Adipose tissue (tissue), 3 donors: Measurements from ENCODE around the gene CALM1. TPM values are rescaled to one million over a fixed set of nuclear protein-coding genes. Genes with fewer than 3 reads are reported as not detected.

ENCODE experiments used
- H3K27ac ChIP-seq: one replicate; pipeline ENCODE4 v1.5.1; 2013; ENCODE audit warnings: low read depth, low read length
- whole genome bisulfite sequencing, 3 donors: extraction: QIAGEN DNeasy Blood & Tissue Kit; methylation state at CpG; one replicate each; pipeline ENCODE4 v1.1.7; 2013; 5-methylcytosine and 5-hydroxymethylcytosine counted together
- polyA plus RNA-seq, 3 donors: library from polyadenylated mRNA; stranded (reverse); fragments of 200-250 nt; gene quantifications; one replicate each; pipeline ENCODE4 v1.2.3, GENCODE V29; 2013
- donor health status: healthy with polysubstance abuse.
- donor health status: Bipolar disorder and iron deficiency.
- donor health status: healthy.

Gene CALM1
- polyA plus RNA-seq, 3 donors = 170 to 442 (median 252) TPM

GRCh38 chr14:90426663-90427062 lies 29.8 kb downstream of the CALM1 start:
- H3K27ac ChIP-seq = no peak overlapping the region
- 39 to 58% (median 42%) methylated on average over 10 of the region's 10 CpGs for WGBS, 3 donors

DNA sequence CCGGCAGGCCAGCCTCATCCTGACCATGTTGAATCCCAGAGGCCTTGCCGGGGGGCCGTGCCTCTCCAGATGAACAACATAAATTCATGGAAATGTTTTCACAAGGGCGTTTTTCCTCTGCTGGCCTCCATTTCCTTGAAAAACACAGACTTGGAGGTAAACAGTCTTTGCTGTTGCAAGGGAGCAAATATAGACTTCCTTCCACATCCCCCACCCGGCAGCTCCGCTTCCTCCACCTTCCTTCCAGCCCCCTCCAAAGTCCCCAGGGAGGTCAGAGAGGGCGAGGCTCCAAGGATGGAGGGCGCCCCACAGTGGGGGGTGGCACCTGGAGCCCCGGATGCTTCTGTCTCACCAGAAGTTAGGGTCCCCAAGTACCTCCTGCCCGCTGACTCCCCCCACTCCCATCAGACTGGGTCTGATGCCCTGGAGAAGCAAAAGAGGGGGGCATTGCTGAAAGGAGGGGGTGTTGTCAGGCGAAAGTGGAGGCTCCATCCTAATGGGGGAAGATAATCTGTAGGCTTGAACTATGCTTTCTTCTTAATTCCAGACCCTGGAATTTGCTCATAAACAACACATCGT lies 31.1 kb downstream of the CALM1 start:
- 55 to 73% (median 59%) methylated on average over 12 of the region's 12 CpGs for WGBS, 3 donors
- H3K27ac ChIP-seq = no peak overlapping the region

- H3K27ac ChIP-seq = no peak overlapping the region
- 81 to 95% (median 94%) methylated on average over 2 of the region's 2 CpGs for WGBS, 3 donors
These were observed 31.8 kb downstream of the CALM1 start for GRCh38 chr14:90428676-90429075.

DNA sequence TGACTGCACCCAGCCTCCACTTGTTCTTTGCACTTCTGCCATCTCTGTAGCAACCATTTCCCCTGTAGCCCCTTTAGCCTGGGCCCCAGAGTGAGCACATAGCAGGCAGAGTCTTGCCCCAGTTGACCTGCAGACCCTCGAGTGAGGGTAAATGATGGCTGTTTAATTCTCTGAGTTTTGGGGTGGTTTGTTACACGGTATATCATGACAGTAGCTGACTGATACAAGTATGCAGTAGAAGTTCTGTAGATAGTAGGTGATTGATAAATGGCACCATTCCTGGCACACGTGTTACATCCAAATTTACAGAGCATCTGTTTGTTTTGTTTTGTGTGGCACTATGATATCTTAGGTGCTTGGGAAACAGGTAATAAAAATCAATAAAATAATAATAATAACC lies 32.4 kb downstream of the CALM1 start:
- WGBS, 3 donors = 81 to 90% (median 88%) methylated on average over 3 of the region's 3 CpGs
- no peak overlapping the region for H3K27ac ChIP-seq

- 47 to 78% (median 67%) methylated on average over 4 of the region's 4 CpGs for WGBS, 3 donors
These were observed 32.9 kb downstream of the CALM1 start for GRCh38 chr14:90429754-90430153.

GRCh38 chr14:90434370-90435020 lies 37.7 kb downstream of the CALM1 start:
- no peak overlapping the region for H3K27ac ChIP-seq
- WGBS, 3 donors = 87 to 92% (median 88%) methylated on average over 9 of the region's 9 CpGs

More at GRCh38 chr14:90429754-90430153, 32.9 kb downstream of the CALM1 start:
- no peak overlapping the region for H3K27ac ChIP-seq

- 88 to 98% (median 93%) methylated on average over 6 of the region's 6 CpGs for WGBS, 3 donors
- no peak overlapping the region for H3K27ac ChIP-seq
These were observed 42.0 kb downstream of the CALM1 start for GRCh38 chr14:90438841-90439240.

- no peak overlapping the region for H3K27ac ChIP-seq
- WGBS, 3 donors = 68 to 70% (median 70%) methylated on average over 5 of the region's 5 CpGs
These were observed 43.2 kb downstream of the CALM1 start for GRCh38 chr14:90440021-90440451.

DNA sequence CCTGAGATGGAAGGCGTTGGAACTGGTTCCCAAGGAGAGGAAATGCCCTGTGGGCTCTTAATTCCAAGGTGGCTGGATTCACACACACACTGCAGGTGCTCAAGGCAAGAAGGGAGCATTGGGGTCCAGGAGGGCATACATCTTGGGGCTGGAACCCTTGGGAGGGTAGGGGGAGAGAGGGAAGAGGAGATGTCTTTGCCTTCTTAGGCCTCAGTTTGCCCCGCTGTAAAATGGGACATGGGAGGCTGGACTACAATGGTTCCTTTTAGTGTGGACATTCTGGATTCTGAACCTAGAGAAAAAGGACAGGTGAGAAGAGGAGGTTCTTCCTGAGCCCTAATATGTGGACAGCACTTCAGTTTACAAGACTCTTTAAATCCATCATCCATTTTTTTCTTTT lies 43.8 kb downstream of the CALM1 start:
- no peak overlapping the region for H3K27ac ChIP-seq
- WGBS, 3 donors = 69 to 88% (median 81%) methylated on average over 2 of the region's 2 CpGs

- 58 to 77% (median 63%) methylated on average over 2 of the region's 2 CpGs for WGBS, 3 donors
- no peak overlapping the region for H3K27ac ChIP-seq
These were observed 45.6 kb downstream of the CALM1 start for GRCh38 chr14:90442388-90442787.

- H3K27ac ChIP-seq = no peak overlapping the region
These were observed 46.6 kb downstream of the CALM1 start for GRCh38 chr14:90443161-90444076.

GRCh38 chr14:90444077-90444696 lies 47.4 kb downstream of the CALM1 start:
- no peak overlapping the region for H3K27ac ChIP-seq
- WGBS, 3 donors = 56 to 69% (median 62%) methylated on average over 6 of the region's 6 CpGs

More at GRCh38 chr14:90443161-90444076, 46.6 kb downstream of the CALM1 start:
- 71 to 77% (median 72%) methylated on average over 16 of the region's 16 CpGs for WGBS, 3 donors

DNA sequence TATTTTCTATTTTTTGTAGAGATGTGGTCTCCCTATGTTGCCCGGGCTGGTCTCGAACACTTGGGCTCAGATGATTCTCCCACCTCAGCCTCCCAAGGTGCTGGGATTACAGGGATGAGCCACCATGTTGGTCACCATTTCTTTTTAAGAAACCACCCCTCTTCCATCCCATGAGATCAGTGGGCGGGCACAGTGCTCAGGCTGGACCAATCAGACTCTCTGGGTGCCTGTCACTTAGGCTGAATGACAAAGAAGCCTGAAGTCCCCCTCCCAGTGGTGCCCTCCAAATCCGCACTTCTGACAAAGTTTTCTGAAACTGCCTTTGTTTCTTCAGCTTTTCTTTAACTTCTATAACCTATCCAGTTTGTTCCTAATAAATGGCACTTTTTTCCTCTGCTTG lies 48.2 kb downstream of the CALM1 start:
- no peak overlapping the region for H3K27ac ChIP-seq
- WGBS, 3 donors = 91 to 96% (median 92%) methylated on average over 4 of the region's 4 CpGs

DNA sequence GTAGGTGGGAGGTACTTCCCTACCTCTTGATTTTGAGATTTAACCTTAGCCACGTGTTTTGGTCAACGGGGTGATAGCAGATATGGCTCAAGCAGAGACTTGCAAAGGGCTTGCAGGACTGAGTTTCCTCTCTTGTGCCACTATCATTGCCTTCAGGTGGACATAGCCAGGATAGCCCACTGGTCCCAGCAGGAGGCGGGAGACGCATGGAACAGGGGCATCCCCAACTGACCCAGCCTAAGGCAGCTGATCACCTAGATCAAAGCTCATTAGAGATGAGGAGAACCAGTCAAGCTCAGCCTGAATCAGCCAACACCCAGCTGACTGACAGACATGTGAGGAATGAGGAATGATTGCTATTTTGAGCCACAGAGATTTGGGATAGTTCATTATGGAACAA lies 49.6 kb downstream of the CALM1 start:
- WGBS, 3 donors = 80 to 90% (median 89%) methylated on average over 4 of the region's 4 CpGs

DNA sequence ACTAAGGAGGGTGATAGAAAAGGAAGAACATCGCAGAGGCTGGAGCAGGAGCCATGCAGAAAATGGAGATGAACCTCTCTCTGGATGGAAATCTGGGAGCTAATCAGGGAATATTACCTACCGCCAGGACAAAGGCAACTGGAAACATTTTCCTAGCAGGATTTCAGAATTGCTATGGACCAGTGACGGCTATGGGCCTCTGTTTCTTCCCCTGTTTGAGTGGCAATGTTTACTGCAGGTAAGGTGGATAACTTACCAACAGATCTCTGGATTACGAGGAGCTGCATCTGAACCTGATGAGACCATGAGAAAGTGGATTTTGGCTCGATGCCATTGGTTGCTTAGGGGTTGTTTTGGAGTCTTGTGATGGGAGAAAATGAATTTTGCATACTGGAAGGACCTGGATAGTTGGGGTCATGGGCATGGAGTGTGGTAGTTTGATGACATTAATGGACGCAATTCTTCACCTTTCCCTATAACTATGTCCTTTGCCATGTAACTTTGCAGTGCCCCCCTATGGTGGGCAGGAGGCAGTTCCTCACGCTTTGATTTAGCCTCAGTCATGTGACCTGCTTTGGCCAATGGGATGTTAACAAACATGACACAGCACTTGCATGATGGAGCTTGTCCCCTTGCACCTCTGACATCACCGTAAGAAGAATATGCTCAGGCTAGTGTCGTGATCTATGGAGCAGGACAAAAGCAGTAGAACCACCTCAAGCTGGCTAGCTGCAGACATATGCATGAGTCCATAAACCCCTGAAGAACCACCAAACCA lies 51.1 kb downstream of the CALM1 start:
- 92 to 93% (median 93%) methylated on average over 9 of the region's 9 CpGs for WGBS, 3 donors
- no peak overlapping the region for H3K27ac ChIP-seq

More for the DNA sequence above, 49.6 kb downstream of the CALM1 start:
- H3K27ac ChIP-seq = no peak overlapping the region

GRCh38 chr14:90449411-90449810 lies 52.6 kb downstream of the CALM1 start:
- no peak overlapping the region for H3K27ac ChIP-seq
- 61 to 82% (median 65%) methylated on average over 5 of the region's 5 CpGs for WGBS, 3 donors

DNA sequence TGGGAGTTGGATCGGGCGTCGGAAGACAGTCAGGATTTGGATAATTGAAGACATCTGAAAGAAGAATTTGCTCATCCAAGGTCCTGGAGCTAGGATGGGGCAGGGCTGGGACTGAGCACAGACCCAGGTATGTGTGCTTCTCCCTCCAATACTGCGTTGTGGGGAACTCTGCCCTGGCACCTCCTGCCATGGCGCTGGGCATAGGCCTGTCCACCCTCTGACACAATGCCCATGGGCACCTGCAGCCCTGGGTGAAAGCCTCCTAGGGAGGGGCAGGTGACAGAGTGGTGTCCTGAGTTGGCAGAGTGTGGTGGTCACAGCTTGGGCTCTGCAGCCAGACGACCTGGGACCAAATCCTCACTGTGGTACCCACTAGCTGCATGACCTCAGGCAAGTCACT lies 53.3 kb downstream of the CALM1 start:
- no peak overlapping the region for H3K27ac ChIP-seq
- 91 to 95% (median 92%) methylated on average over 6 of the region's 6 CpGs for WGBS, 3 donors

DNA sequence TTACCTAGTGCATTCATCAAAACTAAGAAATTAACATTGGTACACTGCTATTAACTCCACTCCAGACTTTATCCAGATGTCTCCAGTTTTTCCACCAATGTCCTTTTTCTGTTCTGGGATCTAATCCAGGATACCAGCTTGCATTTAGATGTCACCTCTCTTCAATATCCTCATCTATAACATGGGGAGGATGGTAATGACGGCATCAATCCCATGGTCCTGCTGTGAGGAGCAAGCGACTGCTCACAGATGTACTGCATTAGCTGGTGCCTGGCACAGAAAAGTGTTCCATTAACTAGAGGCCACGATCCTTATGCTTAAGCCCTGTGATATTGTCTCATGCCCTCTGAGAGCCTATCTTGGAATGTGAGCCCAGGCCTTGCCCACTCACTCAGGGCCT lies 53.8 kb downstream of the CALM1 start:
- no peak overlapping the region for H3K27ac ChIP-seq
- WGBS, 3 donors = 92 to 97% (median 95%) methylated on average over 3 of the region's 3 CpGs
